Tibial nerve (tissue), 3 donors: Measurements from ENCODE around the gene OSBP.

Source experiments
- CTCF ChIP-seq, 5 experiments: fragments of 200-600 bp in 3 of 5; fragments of 450-650 bp in 2 of 5; sonication (generic) in 3 of 5; IDR thresholded peaks; one replicate each; pipeline ENCODE4 v1.5.1; 2016 to 2019; ENCODE audit warnings: antibody characterized with exemption in 5 of 5, mild to moderate bottlenecking in 3 of 5, moderate library complexity in 2 of 5
- POLR2A ChIP-seq, 2 donors: fragments of 450-650 bp; IDR thresholded peaks; one replicate each; pipeline ENCODE4 v1.6.1; 2017; ENCODE audit warnings: antibody characterized with exemption in 2 of 2, mild to moderate bottlenecking in 2 of 2, moderate library complexity in 2 of 2

GRCh38 chr11:59545179-59546020 lies 70.2 kb downstream of the OSBP start:
- TF ChIP-seq CTCF (IDR thresholded peaks at IDR 0.05) = no peak
- TF ChIP-seq POLR2A (IDR thresholded peaks at IDR 0.05) = no peak
